Superior temporal gyrus (tissue), 1 donor: ENCODE measurements around the gene RSPRY1.
"Not testable (repeated sequence)": the region's sequence is repeated elsewhere in the genome, so short reads cannot be mapped to it uniquely, and the experiment has no call there.

Source experiments
- DNase-seq: peaks from one replicate; pipeline ENCODE4 v3.0.0-alpha.2; 2016; ENCODE audit errors: extremely low spot score

Gene RSPRY1

DNA sequence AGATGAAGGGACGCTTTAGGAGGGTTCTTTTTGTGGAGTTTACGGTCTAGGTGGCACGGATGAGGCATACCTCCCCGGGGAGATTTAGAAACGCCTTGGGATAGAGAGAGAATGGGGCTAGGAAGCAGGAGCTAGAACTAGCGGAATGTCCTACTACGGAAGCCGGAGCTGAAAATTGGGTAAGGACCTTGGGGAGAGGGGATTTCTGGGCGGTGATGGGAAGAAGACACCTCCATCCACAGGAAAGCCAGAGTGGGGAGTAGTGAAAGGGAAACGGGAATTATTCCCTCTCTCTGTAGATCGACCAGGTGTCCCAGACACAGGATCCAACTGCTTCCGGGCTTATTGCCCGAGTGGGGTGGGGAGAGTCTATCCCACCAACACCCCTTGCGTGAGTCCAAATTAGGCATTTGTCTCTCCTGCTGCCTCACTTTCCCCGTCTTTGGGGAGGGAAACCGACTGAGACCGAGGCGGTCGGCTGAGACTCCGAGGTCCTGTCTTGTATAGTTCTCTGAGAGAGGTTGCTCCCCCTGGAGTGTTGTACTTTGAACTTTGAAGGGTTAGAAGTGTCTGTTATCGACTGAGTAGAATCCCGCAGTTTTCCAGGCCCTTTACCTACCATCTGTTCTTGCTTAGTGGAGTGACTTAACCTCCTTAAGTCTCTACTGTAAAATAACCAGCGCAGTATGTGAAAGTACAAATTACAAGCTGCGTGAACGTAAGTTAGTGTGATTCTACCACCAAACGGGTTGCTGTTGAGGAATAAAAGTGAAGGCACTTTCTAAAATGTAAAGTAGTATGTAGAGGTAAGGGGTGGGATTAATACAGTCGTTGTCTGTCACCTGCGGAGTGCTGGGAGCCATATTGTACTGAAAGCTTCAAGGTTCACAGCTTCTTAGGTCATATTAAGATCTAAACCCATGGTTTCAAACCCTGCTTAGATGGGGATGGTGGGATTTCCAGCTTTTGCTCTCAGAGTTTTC lies 1.0 kb downstream of the RSPRY1 start:
- DNase-seq, result no peak

DNA sequence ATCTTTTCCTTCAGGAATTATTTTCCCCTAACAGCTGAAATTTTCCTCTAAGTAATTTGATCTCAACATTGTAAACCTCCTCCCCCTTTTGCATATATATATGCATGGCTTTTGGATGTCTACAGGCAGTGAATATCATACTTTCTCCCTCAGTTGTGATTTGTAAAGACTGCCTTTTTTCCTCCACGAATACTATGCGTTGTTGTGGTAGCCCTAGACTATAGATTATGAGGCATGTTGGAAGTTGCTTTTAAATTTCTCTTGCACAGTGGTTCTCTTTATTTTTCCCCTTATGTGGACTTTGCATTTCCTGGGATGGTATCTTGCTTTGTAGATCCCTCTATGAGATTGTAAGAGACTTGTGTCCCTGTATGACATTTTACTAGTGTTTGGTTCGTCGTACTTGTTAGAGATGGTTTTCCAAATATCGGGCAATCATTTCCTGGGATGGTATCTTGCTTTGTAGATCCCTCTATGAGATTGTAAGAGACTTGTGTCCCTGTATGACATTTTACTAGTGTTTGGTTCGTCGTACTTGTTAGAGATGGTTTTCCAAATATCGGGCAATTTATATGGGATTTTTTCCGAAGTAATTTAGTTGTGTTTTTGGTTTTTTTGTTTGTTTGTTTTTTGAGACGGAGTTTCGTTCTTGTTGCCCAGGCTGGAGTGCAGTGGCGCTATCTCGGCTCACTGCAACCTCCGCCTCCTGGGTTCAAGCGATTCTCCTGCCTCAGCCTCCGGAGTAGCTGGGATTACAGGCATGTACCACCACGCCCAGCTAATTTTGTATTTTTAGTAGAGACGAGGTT lies 2.0 kb downstream of the RSPRY1 start:
- not testable (repeated sequence) for DNase-seq

DNA sequence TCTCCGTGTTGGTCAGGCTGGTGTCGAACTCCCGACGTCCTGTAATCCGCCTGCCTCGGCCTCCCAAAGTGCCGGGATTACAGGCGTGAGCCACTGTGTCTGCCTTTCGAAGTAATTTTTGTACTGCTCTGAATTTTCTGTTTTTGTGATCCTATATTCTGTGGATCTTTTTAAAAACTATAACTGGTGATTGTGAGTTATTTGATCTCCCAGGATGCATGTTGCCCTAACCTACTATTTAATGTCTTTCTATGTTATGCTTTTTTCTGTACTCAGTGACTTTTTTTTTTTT lies 2.5 kb downstream of the RSPRY1 start:
- no peak for DNase-seq

DNA sequence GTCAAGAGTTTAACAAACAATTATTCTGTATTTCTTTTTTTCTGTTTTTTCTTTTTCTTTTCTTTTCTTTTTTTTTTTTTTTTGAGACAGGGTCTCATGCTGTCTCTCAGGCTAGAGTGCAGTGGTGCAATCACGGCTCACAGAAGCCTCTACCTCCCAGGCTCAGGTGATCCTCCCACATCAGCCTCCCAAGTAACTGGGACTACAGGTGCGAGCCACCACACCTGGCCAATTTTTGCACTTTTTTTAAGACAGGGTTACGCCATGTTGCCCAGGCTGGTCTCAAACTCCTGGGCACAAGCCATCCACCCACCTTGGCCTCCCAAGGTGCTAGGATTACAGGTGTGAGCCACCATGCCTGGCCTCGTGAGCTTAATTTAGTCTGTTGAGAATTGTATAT lies 3.4 kb downstream of the RSPRY1 start:
- not testable (repeated sequence) for DNase-seq

DNA sequence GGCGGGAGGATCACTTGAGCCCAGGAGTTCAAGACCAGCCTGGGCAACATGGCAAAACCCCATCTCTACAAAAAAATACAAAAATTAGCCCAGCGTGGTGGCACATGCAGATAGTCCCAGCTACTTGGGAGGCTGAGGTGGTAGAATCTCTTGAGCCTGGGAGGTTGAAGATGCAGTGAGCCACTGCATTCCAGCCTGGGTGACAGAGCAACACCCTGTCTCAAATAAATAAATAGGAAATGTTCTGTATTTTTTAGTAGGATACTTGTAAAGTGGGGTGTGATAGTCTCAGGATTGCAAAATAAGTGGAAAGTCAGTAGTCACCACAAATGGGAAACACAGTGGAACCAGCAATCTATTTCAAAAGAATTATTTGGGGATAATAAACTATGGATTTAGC lies 4.0 kb downstream of the RSPRY1 start:
- no peak for DNase-seq

DNA sequence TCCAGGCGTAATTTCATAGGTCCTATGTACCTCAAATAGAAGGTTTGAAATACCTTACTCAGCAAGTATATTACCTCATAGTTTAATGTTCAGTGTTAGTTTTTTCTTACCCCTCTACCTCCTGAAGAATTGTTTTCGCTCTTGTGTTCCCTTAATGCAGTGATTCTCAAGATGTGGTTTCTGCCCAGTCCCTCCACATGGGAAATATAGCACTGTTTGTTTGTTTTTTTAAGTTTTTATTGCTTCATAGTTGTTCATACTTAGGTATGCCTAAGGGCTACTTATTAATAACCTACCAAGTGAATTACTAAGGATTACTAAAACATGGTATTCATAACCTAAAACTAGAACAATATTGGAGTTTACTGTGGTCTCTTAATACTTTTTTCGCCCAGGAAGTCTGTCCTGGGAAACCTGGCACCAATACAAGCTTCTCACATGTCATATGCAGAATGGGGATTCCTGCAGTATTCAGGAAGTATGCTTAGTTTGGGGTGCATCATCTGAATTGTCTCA lies 5.0 kb downstream of the RSPRY1 start:
- no peak for DNase-seq

DNA sequence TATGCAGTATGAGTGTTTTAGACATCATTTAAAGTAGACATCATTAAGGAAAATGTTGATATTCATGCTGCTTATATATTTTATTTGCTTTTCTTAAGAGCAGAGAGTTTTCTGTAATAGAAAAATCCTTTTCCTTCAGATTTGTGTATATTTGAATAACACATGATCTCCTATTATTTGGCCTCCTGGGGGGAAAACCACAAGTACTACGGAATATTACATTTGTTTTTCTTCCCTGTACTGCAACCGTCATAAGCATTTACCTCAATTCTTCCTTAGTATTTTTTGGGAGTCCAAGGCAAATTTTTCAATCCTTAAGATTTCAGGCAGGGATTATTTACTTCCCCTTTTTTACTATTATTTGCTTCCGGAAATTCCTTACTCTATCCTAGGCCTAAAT lies 6.0 kb downstream of the RSPRY1 start:
- no peak for DNase-seq

DNA sequence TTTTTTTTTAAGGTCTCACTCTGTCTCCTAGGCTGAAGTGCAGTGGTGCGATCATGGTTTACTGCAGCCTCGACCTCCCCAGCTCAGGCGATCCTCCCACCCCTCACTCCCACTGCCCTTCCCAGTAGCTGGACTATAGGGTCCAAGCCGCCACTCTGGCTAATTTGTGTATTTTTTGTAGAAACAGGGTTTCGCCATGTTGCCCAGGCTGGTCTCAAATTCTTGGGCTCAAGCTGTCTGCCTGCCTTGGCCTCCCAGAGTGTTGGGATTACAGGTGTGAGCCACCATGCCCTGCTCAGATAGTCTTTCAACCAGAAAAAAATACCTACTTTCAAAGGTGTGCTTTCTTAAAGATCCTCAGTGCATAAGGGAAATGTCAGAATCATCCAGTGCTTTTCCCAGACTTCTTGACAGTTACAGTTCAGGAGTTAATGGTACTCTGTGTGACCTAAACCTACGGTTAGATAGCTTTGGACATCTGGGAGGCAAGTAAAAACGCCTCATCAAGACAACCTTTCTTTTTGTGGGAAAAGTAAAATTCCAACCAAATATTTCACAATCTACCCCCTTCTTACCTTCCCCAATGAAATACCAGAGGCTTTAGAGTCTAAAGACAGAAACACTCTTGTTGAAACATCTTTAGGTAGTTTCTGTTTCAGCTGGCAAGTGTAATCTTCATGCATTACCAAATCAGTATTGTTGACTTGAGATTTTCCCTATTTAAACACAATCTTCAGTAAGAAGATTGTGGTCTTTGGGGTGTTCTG lies 6.8 kb downstream of the RSPRY1 start:
- no peak for DNase-seq

DNA sequence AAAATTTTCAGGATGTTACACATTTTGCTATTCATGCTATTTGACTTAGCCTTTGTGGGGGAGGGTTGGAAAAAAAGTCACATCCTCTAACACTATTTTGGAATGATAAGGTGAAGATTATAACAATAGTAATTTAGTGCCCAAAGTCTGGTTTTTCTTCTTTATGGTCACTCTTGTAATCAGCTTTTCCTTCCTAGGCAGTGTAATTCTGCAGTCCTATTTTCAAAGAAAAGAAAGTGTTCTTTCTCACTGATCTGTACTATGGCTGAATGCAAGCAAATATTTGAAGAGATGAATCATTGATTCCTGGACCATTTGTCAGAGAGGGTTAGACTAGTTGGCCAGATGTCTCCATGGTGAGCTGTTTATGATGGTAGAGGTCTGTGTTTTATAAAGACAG lies 8.4 kb downstream of the RSPRY1 start:
- no peak for DNase-seq

DNA sequence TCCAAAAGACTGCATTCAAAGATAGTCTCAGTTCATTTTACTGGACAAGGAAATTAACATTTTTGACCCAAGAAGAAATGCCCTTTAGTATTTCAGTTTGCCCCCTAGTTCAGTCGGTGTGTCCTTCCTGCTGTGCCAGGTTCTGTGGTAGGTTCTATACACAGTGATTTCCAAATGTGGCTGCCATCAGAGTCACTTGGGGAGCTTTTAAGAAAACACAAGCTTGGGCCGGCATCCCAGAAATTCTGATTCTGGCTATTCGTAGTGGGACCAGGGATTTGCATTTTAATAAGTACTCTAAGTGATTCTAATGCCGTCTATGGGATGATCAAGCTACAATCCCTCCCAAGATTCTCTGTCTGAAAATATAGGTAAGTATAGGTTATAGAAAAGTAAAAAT lies 10.2 kb downstream of the RSPRY1 start:
- no peak for DNase-seq

DNA sequence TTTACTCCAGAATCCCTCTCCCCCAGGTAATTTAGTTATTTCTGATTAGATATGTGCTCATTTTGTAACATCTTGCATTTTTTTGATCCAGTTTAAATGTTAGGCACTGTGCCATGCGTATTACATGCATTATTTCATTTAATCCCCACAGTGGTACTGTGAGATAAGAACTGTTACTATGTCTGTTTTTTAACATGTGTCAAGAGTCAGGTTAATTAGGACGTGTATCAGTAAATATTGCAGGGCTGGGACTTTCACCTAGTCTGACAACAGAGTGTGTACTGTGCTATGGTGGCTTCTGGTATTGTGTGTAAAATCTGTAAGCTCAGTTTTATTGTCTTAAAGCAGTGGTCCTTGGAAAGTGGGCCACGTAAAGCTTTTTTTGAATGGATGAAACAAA lies 10.6 kb downstream of the RSPRY1 start:
- no peak for DNase-seq

DNA sequence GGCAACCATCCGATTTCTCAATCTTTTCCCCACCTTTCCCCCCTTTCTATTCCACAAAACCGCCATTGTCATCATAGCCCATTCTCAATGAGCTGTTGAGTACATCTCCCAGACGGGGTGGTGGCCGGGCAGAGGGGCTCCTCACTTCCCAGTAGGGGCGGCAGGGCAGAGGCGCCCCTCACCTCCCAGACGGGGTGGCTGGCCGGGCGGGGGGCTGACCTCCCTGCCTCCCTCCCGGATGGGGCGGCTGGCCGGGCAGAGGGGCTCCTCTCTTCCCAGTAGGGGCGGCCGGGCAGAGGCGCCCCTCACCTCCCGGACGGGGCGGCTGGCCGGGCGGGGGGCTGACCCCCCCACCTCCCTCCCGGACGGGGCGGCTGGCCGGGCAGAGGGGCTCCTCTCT lies 14.2 kb downstream of the RSPRY1 start:
- DNase-seq, result not testable (repeated sequence)

DNA sequence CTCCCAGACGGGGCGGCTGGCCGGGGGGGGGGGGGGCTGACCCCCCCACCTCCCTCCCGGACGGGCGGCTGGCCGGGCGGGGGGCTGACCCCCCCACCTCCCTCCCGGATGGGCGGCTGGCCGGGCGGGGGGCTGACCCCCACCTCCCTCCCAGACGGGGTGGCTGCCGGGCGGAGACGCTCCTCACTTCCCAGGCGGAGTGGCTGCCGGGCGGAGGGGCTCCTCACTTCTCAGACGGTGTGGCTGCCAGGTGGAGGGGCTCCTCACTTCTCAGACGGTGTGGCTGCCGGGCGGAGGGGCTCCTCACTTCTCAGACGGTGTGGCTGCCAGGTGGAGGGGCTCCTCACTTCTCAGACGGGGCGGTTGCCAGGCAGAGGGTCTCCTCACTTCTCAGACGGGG lies 14.8 kb downstream of the RSPRY1 start:
- not testable (repeated sequence) for DNase-seq

DNA sequence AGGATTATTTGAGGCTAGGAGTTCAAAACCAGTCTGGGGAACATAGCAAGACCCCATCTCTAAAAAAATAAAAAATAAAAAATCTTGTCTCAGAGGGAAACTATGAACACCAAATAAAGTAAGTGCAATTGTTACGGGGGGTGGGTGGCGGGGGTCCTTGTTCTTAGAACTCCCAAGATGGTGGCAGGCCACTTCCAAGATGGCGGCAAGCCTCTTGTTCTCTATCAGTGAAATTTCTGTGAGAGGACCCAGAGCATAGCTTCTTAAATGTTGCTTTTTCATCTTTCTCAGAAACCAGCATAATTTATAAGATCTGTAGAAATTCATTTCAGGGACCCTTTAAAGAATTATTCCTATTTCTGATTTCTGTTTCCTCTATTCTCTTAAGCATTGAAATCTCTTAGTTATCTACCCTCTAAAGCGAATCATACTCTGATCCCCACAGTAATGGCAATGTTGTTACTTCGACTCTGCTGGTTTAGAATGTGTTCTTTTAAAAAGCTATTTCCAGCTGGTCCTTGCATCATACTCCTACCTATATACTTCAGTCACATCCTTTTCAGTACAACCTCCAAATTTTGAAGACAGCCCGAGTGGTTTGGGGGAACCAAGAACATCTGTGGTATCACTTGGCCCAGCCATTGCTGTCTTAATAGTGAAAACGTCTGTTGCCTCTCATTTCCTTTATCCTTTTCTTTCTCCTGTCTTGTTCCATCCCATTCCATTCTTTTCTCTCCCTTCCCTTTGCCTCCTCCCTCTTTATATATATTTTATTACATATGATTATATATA lies 16.2 kb downstream of the RSPRY1 start:
- DNase-seq, result no peak

DNA sequence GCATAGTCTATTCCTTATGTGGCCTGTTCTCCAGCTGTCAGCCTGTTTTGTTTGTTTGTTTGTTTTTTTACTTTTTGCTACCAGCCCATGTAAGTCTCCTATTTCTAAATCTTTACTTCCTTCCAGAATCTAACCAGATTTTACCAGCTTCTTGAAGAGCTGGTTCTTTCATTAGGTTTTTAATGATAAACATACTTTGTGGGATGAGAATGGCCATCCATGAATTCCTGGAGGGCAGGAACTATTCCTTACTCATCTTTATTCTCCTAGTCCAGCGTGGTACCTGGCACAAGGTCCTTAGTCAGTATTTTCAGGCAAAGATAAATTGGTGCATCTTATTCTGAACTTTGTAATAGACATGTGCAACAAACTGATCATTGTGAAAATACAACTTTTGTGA lies 17.3 kb downstream of the RSPRY1 start:
- no peak for DNase-seq

DNA sequence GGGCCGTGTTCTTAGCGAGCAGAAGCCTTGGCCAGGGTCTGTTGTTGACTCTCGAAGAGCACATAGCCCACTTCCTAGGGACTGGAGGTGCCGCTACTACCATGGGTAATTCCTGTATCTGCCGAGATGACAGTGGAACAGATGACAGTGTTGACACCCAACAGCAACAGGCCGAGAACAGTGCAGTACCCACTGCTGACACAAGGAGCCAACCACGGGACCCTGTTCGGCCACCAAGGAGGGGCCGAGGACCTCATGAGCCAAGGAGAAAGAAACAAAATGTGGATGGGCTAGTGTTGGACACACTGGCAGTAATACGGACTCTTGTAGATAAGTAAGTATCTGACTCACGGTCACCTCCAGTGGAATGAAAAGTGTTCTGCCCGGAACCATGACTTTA lies 18.5 kb downstream of the RSPRY1 start:
- no peak for DNase-seq

DNA sequence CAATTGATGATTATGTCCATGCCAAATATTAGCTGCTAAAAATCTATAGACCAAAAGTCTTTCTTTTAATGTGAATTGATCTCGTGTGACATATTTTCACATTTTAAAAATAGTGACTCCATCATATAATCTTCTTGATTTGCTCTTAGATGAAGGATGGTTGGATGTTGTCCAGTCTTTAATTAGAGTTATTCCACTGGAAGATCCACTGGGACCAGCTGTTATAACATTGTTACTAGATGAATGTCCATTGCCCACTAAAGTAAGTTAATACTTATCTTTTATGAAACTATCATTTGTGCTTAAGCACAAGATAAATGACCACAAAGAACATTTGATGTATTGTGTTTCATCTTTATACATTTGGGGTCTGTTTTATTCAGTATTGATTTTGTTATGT lies 22.8 kb downstream of the RSPRY1 start:
- DNase-seq, result no peak

DNA sequence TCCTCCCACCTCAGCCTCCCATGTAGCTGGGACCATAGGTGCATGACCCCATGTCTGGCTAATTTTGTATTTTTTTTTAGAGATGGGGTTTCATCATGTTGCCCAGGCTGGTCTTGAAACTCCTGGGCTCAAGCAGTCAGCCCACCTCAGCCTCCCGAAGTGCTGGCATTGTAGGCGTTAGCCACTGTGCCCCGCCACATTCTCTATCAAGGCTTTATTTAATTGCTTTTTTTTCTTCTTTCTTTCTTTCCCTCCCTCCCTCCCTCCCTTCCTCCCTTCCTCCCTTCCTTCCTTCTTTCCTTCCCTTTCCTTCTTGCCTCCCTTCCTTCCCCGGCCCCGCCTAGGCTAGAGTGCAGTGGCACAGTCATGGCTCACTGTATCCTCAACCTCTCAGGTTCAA lies 23.7 kb downstream of the RSPRY1 start:
- no peak for DNase-seq

DNA sequence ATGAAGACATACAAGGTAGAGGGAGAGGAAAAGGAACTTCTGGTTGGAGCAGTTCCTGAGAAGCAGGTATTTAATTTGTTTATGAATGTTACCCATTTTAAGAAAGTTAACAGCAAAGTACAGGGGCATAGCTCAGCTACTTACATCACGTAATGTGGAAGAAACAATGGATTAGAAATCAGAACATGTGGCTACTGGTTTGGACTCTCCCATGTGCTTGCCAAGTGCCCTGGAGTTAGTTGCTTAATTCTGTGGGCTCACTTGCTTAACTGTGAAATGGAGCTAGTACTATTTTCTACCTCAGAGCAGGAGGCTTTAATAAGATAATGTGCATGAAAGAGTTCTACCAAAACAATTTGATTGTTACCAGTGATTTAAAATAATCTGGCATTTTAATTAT lies 27.3 kb downstream of the RSPRY1 start:
- no peak for DNase-seq

DNA sequence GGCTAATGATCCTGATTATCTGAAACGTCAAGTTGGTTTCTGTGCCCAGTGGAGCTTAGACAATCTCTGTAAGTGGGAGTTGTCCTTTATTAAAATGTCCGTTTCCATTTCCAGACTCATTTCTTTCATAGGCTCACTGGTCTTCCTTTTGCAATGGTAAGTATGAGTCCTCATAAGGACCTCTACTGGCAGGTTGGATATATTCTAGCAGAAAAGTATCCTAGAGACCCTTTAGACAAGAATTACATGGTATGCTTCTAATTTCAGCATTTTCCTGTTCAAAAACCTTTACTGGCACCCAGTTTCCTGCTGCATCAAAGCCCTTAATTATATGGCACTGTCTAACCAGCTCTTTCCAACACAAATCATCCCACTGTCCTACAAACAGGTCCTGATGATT lies 30.8 kb downstream of the RSPRY1 start:
- DNase-seq, result no peak

DNA sequence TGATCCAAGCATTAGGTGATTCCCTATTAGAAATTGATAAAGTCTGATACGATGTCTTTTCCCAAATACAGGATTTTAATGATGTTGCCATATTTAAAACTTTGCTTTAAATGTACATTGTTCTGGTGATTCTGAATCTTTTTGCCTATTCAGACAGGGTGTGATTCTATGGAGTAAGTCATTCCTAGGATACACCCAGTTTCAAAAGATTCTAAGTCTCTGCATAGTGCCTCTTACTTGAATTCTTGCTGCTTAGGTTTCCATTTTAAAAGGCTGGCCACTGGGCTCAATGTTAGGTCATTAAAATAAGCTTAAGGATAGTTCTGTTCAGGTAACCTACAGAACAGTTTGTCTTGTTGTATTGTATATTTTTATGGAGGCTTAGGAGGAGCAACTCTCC lies 36.9 kb downstream of the RSPRY1 start:
- DNase-seq, result no peak
